IgD-negative memory B cell (primary cell): Measurements from ENCODE around the gene CACNG1. TPM values are rescaled to one million over a fixed set of nuclear protein-coding genes. Genes with fewer than 3 reads are reported as not detected.
"Not testable (repeated sequence)": the region's sequence is repeated elsewhere in the genome, so short reads cannot be mapped to it uniquely, and the experiment has no call there.

Experiments used
- H3K27ac Mint-ChIP-seq, 3 donors: one replicate each; pipeline ENCODE4 v1.8.0; 2020 to 2022; ENCODE audit warnings: mild to moderate bottlenecking in 3 of 3, mixed read lengths in 3 of 3, moderate library complexity in 1 of 3
- H3K27me3 Mint-ChIP-seq: one replicate; pipeline ENCODE4 v1.8.0; 2021; ENCODE audit warnings: mixed read lengths
- H3K36me3 Mint-ChIP-seq: one replicate; pipeline ENCODE4 v1.8.0; 2020; ENCODE audit warnings: mild to moderate bottlenecking, mixed read lengths
- H3K4me1 Mint-ChIP-seq, 3 donors: one replicate each; pipeline ENCODE4 v1.8.0; 2020 to 2022; ENCODE audit warnings: mixed read lengths in 3 of 3, mild to moderate bottlenecking in 1 of 3
- H3K4me3 Mint-ChIP-seq, 4 donors: one replicate each; pipeline ENCODE4 v1.8.0; 2020 to 2022; ENCODE audit warnings: mild to moderate bottlenecking in 4 of 4, mixed read lengths in 4 of 4, moderate library complexity in 3 of 4
- H3K9me3 Mint-ChIP-seq, 3 donors: one replicate each; pipeline ENCODE4 v1.8.0; 2020 to 2021; ENCODE audit warnings: mixed read lengths in 3 of 3, mild to moderate bottlenecking in 1 of 3
- polyA plus RNA-seq: library from polyadenylated mRNA; unstranded; fragments of 300-500 nt; fragmentation: Illumina TruSeq; gene quantifications from one replicate; pipeline ENCODE4 v1.2.3, GENCODE V29; 2021

CACNG1 gene
- polyA plus RNA-seq, 1 donor from 2014 or later, result not detected

GRCh38 chr17:67069603-67070136 lies 25.3 kb downstream of the CACNG1 start:
- peaks cover 0 to 2% (median 0%) of the 10 kb centered on the region in 3 donors for H3K9me3 Mint-ChIP-seq
- no peak overlapping the region for H3K27ac Mint-ChIP-seq
- no peaks in the 10 kb centered on the region for H3K27me3 Mint-ChIP-seq
- H3K4me3 Mint-ChIP-seq, result no peak overlapping the region
- H3K36me3 Mint-ChIP-seq, result peaks cover 21% of the 10 kb centered on the region
- H3K4me1 Mint-ChIP-seq, result peaks cover 0 to 1% (median 0%) of the 10 kb centered on the region in 3 donors

GRCh38 chr17:67071595-67071994 lies 27.2 kb downstream of the CACNG1 start:
- no peak overlapping the region for H3K4me3 Mint-ChIP-seq
- peak overlapping the region in 1 of 3 donors; percentile 45 for H3K27ac Mint-ChIP-seq
- peaks cover 0 to 1% (median 0%) of the 10 kb centered on the region in 3 donors for H3K4me1 Mint-ChIP-seq
- no peaks in the 10 kb centered on the region for H3K27me3 Mint-ChIP-seq
- H3K9me3 Mint-ChIP-seq, result peaks cover 0 to 2% (median 0%) of the 10 kb centered on the region in 3 donors
- peaks cover 15% of the 10 kb centered on the region for H3K36me3 Mint-ChIP-seq

GRCh38 chr17:67072885-67073284 lies 28.5 kb downstream of the CACNG1 start:
- Mint-ChIP-seq H3K4me1 (peaks cover 0 to 1% (median 0%) of the 10 kb centered on the region in 3 donors), H3K4me3 (no peak overlapping the region), H3K9me3 (peaks cover 0 to 2% (median 0%) of the 10 kb centered on the region in 3 donors), H3K36me3 (peaks cover 15% of the 10 kb centered on the region), H3K27me3 (no peaks in the 10 kb centered on the region), H3K27ac (no peak overlapping the region)

GRCh38 chr17:67074781-67075180 lies 30.4 kb downstream of the CACNG1 start:
- H3K27me3 Mint-ChIP-seq, result no peaks in the 10 kb centered on the region
- peaks cover 0 to 1% (median 0%) of the 10 kb centered on the region in 3 donors for H3K4me1 Mint-ChIP-seq
- peaks cover 0 to 2% (median 0%) of the 10 kb centered on the region in 3 donors for H3K9me3 Mint-ChIP-seq
- no peak overlapping the region for H3K27ac Mint-ChIP-seq
- H3K4me3 Mint-ChIP-seq, result no peak overlapping the region
- H3K36me3 Mint-ChIP-seq, result peaks cover 18% of the 10 kb centered on the region

- peaks cover 22% of the 10 kb centered on the region for H3K36me3 Mint-ChIP-seq
- H3K4me1 Mint-ChIP-seq, result peaks cover 0 to 4% (median 0%) of the 10 kb centered on the region in 3 donors
- H3K9me3 Mint-ChIP-seq, result peaks cover 0 to 2% (median 0%) of the 10 kb centered on the region in 3 donors
- H3K27me3 Mint-ChIP-seq, result no peaks in the 10 kb centered on the region
- no peak overlapping the region for H3K4me3 Mint-ChIP-seq
- H3K27ac Mint-ChIP-seq, result no peak overlapping the region
Observed at GRCh38 chr17:67076290-67076689, 31.9 kb downstream of the CACNG1 start.

GRCh38 chr17:67078292-67078691 lies 33.9 kb downstream of the CACNG1 start:
- H3K4me3 Mint-ChIP-seq, result no peak overlapping the region
- peaks cover 15% of the 10 kb centered on the region for H3K36me3 Mint-ChIP-seq
- H3K27me3 Mint-ChIP-seq, result no peaks in the 10 kb centered on the region
- H3K27ac Mint-ChIP-seq, result no peak overlapping the region
- H3K9me3 Mint-ChIP-seq, result no peaks in the 10 kb centered on the region
- peaks cover 5 to 11% (median 9%) of the 10 kb centered on the region in 3 donors for H3K4me1 Mint-ChIP-seq

- Mint-ChIP-seq H3K4me1 (peaks cover 7 to 12% (median 10%) of the 10 kb centered on the region in 3 donors), H3K27ac (no peak overlapping the region), H3K36me3 (peaks cover 13% of the 10 kb centered on the region), H3K9me3 (no peaks in the 10 kb centered on the region), H3K27me3 (no peaks in the 10 kb centered on the region), H3K4me3 (no peak overlapping the region)
Observed at GRCh38 chr17:67079491-67079890, 35.1 kb downstream of the CACNG1 start.

GRCh38 chr17:67080804-67081203 lies 36.5 kb downstream of the CACNG1 start:
- Mint-ChIP-seq H3K9me3 (no peaks in the 10 kb centered on the region), H3K27me3 (no peaks in the 10 kb centered on the region), H3K4me3 (no peak overlapping the region), H3K36me3 (peaks cover 11% of the 10 kb centered on the region), H3K27ac (no peak overlapping the region), H3K4me1 (peaks cover 7 to 13% (median 10%) of the 10 kb centered on the region in 3 donors)

- no peak overlapping the region for H3K4me3 Mint-ChIP-seq
- no peaks in the 10 kb centered on the region for H3K9me3 Mint-ChIP-seq
- H3K27ac Mint-ChIP-seq, result peak overlapping the region in 1 of 3 donors; percentile 61
- H3K27me3 Mint-ChIP-seq, result no peaks in the 10 kb centered on the region
- H3K36me3 Mint-ChIP-seq, result peaks cover 11% of the 10 kb centered on the region
- H3K4me1 Mint-ChIP-seq, result peaks cover 7 to 17% (median 10%) of the 10 kb centered on the region in 3 donors
Observed at GRCh38 chr17:67082107-67082506, 37.8 kb downstream of the CACNG1 start.

- Mint-ChIP-seq H3K4me3 (no peak overlapping the region), H3K27me3 (no peaks in the 10 kb centered on the region), H3K4me1 (peaks cover 7 to 21% (median 10%) of the 10 kb centered on the region in 3 donors), H3K27ac (no peak overlapping the region), H3K9me3 (no peaks in the 10 kb centered on the region), H3K36me3 (peaks cover 4% of the 10 kb centered on the region)
Observed at GRCh38 chr17:67085406-67085805, 41.1 kb downstream of the CACNG1 start.

GRCh38 chr17:67088639-67089038 lies 44.3 kb downstream of the CACNG1 start:
- Mint-ChIP-seq H3K36me3 (peaks cover 6% of the 10 kb centered on the region), H3K4me1 (peaks cover 0 to 11% (median 1%) of the 10 kb centered on the region in 3 donors), H3K27me3 (no peaks in the 10 kb centered on the region), H3K4me3 (no peak overlapping the region), H3K9me3 (no peaks in the 10 kb centered on the region), H3K27ac (no peak overlapping the region)

GRCh38 chr17:67090341-67090740 lies 46.0 kb downstream of the CACNG1 start:
- H3K4me1 Mint-ChIP-seq, result peaks cover 0 to 9% (median 0%) of the 10 kb centered on the region in 3 donors
- peaks cover 5% of the 10 kb centered on the region for H3K36me3 Mint-ChIP-seq
- H3K27me3 Mint-ChIP-seq, result no peaks in the 10 kb centered on the region
- H3K9me3 Mint-ChIP-seq, result no peaks in the 10 kb centered on the region
- no peak overlapping the region for H3K4me3 Mint-ChIP-seq
- H3K27ac Mint-ChIP-seq, result peak overlapping the region in 1 of 3 donors; percentile 29

- Mint-ChIP-seq H3K27ac (no peak overlapping the region), H3K36me3 (peaks cover 5% of the 10 kb centered on the region), H3K27me3 (no peaks in the 10 kb centered on the region), H3K4me3 (no peak overlapping the region), H3K9me3 (no peaks in the 10 kb centered on the region), H3K4me1 (peaks cover 0 to 13% (median 9%) of the 10 kb centered on the region in 3 donors)
Observed at GRCh38 chr17:67092291-67092690, 47.9 kb downstream of the CACNG1 start.

GRCh38 chr17:67092710-67093109 lies 48.4 kb downstream of the CACNG1 start:
- H3K36me3 Mint-ChIP-seq, H3K4me3 Mint-ChIP-seq, H3K9me3 Mint-ChIP-seq, H3K27me3 Mint-ChIP-seq, H3K27ac Mint-ChIP-seq: not testable (repeated sequence)
- peaks cover 0 to 13% (median 9%) of the 10 kb centered on the region in 3 donors for H3K4me1 Mint-ChIP-seq

GRCh38 chr17:67093348-67093747 lies 49.0 kb downstream of the CACNG1 start:
- no peak overlapping the region for H3K4me3 Mint-ChIP-seq
- peak overlapping the region in 1 of 3 donors; percentile 46 for H3K27ac Mint-ChIP-seq
- H3K9me3 Mint-ChIP-seq, result no peaks in the 10 kb centered on the region
- peaks cover 0 to 17% (median 11%) of the 10 kb centered on the region in 3 donors for H3K4me1 Mint-ChIP-seq
- H3K27me3 Mint-ChIP-seq, result no peaks in the 10 kb centered on the region
- peaks cover 5% of the 10 kb centered on the region for H3K36me3 Mint-ChIP-seq

- H3K4me3 Mint-ChIP-seq, H3K27ac Mint-ChIP-seq, H3K9me3 Mint-ChIP-seq, H3K36me3 Mint-ChIP-seq, H3K27me3 Mint-ChIP-seq: not testable (repeated sequence)
- peaks cover 4 to 19% (median 11%) of the 10 kb centered on the region in 3 donors for H3K4me1 Mint-ChIP-seq
Observed at GRCh38 chr17:67095291-67095690, 50.9 kb downstream of the CACNG1 start.
